HL-60 (cell line): ENCODE results near the gene SPTBN5.
A peak's percentile ranks its signal among the peaks of the same experiment; 100 is the strongest.

Experiments used
- DNase-seq, 2 experiments: peaks; one replicate each; pipeline ENCODE4 v3.0.0-alpha.2; 2010 to 2020; ENCODE audit warnings: low read depth in 1 of 2, low spot score in 1 of 2
- H3K27ac ChIP-seq: fragments of 250-450 bp; sonication (Bioruptor Pico); replicated peaks from 2 replicates; pipeline ENCODE4 v1.5.1; 2020; ENCODE audit warnings: mild to moderate bottlenecking, moderate library complexity
- H3K27me3 ChIP-seq: fragments of 250-450 bp; sonication (Bioruptor Pico); 2 replicates; pipeline ENCODE4 v1.5.1; 2021; ENCODE audit warnings: mild to moderate bottlenecking, moderate library complexity; ENCODE audit not compliant: insufficient read depth, poor library complexity, severe bottlenecking
- H3K4me3 ChIP-seq: replicated peaks from 2 replicates; pipeline ENCODE4 v1.5.1; 2011; ENCODE audit warnings: mild to moderate bottlenecking, control low read depth, low read length; ENCODE audit not compliant: insufficient read depth
- CTCF ChIP-seq: IDR thresholded peaks from one replicate; pipeline ENCODE4 v1.5.1; 2011; ENCODE audit warnings: low read length, control low read depth, inconsistent platforms; ENCODE audit not compliant: insufficient read depth
- GABPA ChIP-seq: IDR thresholded peaks from 2 replicates; pipeline ENCODE4 v1.6.1; 2012; ENCODE audit warnings: low read depth
- POLR2AphosphoS5 ChIP-seq: IDR thresholded peaks from 2 replicates; pipeline ENCODE4 v1.6.1; 2012; ENCODE audit warnings: low read depth
- SPI1 ChIP-seq: IDR thresholded peaks from 2 replicates; pipeline ENCODE4 v1.6.1; 2012; ENCODE audit warnings: low read depth, mild to moderate bottlenecking, borderline replicate concordance
- TF ChIP-seq, protein P1 (sequence below): IDR thresholded peaks from 2 replicates; pipeline ENCODE4 v1.6.1; 2012; ENCODE audit warnings: low read depth; ENCODE audit not compliant: insufficient replicate concordance

The SPTBN5 gene

GRCh38 chr15:41812820-41813375 lies 81.0 kb downstream of the SPTBN5 start:
- TF ChIP-seq SPI1 (no peak), POLR2AphosphoS5 (no peak), GABPA (no peak), CTCF (no peak)
- TF ChIP-seq, protein P1, sequence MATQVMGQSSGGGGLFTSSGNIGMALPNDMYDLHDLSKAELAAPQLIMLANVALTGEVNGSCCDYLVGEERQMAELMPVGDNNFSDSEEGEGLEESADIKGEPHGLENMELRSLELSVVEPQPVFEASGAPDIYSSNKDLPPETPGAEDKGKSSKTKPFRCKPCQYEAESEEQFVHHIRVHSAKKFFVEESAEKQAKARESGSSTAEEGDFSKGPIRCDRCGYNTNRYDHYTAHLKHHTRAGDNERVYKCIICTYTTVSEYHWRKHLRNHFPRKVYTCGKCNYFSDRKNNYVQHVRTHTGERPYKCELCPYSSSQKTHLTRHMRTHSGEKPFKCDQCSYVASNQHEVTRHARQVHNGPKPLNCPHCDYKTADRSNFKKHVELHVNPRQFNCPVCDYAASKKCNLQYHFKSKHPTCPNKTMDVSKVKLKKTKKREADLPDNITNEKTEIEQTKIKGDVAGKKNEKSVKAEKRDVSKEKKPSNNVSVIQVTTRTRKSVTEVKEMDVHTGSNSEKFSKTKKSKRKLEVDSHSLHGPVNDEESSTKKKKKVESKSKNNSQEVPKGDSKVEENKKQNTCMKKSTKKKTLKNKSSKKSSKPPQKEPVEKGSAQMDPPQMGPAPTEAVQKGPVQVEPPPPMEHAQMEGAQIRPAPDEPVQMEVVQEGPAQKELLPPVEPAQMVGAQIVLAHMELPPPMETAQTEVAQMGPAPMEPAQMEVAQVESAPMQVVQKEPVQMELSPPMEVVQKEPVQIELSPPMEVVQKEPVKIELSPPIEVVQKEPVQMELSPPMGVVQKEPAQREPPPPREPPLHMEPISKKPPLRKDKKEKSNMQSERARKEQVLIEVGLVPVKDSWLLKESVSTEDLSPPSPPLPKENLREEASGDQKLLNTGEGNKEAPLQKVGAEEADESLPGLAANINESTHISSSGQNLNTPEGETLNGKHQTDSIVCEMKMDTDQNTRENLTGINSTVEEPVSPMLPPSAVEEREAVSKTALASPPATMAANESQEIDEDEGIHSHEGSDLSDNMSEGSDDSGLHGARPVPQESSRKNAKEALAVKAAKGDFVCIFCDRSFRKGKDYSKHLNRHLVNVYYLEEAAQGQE: no peak
- Histone ChIP-seq H3K27ac (no peak overlapping the region), H3K4me3 (no peak overlapping the region), H3K27me3 (no peaks in the 10 kb centered on the region)
- DNase-seq: no peak

DNA sequence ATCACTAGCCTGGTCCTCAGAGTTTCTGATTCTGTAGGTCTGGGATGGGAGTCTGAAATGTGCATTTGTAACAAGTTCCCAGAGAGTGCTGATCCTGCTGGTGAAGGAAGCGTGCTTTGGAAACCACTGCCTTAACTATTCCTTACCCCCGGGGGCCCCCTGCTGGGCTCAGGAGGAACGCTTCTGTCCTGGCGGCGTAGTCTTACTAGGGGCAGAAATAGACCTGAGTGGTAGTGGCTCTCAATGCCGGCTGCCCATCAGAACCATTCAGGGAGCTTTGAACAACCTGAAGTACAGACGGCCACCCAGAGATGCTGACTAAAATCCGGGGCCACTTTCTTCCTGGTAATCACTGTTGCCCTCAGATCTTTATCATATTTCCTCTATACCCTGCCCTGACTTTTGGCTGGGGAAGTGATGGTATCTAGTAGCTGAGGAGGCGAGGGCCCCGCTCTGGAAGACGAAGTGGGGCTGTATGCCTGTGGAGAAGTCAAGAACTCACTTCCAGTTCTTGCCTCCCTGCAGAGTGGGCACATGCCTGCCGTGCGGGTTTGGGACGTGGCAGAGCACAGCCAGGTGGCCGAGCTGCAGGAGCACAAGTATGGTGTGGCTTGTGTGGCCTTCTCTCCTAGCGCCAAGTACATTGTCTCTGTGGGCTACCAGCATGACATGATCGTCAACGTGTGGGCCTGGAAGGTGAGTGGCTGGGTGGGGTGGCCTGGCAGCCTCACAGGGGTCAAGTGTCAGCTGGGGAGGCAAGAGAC lies 82.2 kb downstream of the SPTBN5 start:
- TF ChIP-seq GABPA (no peak), CTCF (peak; percentile 83), SPI1 (no peak)
- DNase-seq: peak; percentile 41 to 84

DNA sequence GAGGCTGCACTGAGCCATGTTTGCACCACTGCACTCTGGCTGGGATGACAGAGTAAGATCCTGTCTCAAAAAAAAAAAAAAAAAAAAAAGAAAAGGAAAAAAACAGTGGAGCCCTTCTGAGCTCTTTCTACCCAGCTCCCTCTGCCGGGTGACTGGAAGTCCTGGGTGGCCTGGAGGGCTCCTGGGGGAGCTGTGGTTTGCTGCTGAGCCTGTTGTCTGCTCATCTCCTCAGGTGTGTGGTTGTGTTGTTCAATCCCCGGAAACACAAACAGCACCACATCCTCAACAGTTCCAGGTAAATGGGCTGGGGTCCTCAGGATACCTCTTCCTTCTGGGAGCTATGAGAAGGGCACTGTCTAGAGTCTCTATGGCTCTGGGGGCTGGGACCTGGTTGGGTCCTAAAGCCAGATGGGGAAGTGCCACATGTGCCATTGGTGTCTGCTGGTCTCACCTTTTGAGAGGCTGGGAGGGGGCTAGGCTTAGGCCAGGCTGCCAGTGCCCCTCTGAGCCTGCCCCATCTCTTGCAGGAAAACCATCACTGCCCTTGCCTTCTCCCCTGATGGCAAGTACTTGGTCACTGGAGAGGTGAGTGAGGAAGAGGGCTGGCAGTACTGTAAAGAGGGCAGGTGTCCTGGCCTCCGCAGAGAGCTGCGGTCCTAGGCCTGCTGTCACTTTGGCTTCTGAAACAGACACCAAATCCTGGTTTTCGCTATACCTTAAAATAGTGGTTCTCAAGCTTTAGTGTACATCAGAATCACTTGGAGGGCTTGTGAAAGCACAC lies 83.0 kb downstream of the SPTBN5 start:
- H3K27ac ChIP-seq: no peak overlapping the region

More for the DNA sequence above, 82.2 kb downstream of the SPTBN5 start:
- H3K4me3 ChIP-seq: no peak overlapping the region
- H3K27ac ChIP-seq: no peak overlapping the region
- H3K27me3 ChIP-seq: no peaks in the 10 kb centered on the region

GRCh38 chr15:41809526-41810220 lies 84.2 kb downstream of the SPTBN5 start:
- no peaks in the 10 kb centered on the region for H3K27me3 ChIP-seq
- TF ChIP-seq SPI1 (0 out of 2 replicates have a peak, but pooled peaks have one; percentile 15), GABPA (no peak)
- TF ChIP-seq, protein P1: no peak
- H3K4me3 ChIP-seq: no peak overlapping the region
- DNase-seq: peak in 1 of 2 experiments; percentile 41
- H3K27ac ChIP-seq: no peak overlapping the region

More for the DNA sequence above, 83.0 kb downstream of the SPTBN5 start:
- Histone ChIP-seq H3K4me3 (no peak overlapping the region), H3K27me3 (no peaks in the 10 kb centered on the region)
- no peak for DNase-seq
- TF ChIP-seq POLR2AphosphoS5 (no peak), GABPA (no peak)
